WTC11 (cell line): ENCODE results near the gene RNASE4. TPM values are rescaled to one million over a fixed set of nuclear protein-coding genes. Genes with fewer than 3 reads are reported as not detected.
A peak's percentile ranks its signal among the peaks of the same experiment; 100 is the strongest.

Source experiments
- ATAC-seq: fragments of 200-7000 bp; cut with Tn5 transposase; 2 replicates; pipeline ENCODE4 v1.10.0; 2021; ENCODE audit warnings: mild to moderate bottlenecking, moderate library complexity
- CTCF ChIA-PET: fragments of 300-600 bp; sonication (Branson Sonifier 250); formaldehyde crosslinking; loops from one replicate; lab custom pipeline; 2021; ENCODE audit warnings: antibody characterized with exemption; lab: Charles Lee
- POLR2A ChIA-PET: fragments of 350-600 bp; sonication (Branson Sonifier 250); formaldehyde crosslinking; loops from one replicate; lab custom pipeline; 2021; ENCODE audit warnings: antibody characterized with exemption; lab: Charles Lee
- DNase-seq: peaks from one replicate; pipeline ENCODE4 v3.0.0; 2021; ENCODE audit warnings: low spot score
- H3K27ac Mint-ChIP-seq: 2 replicates; pipeline ENCODE4 v1.8.0; 2021; ENCODE audit warnings: mixed read lengths
- H3K27me3 Mint-ChIP-seq: 2 replicates; pipeline ENCODE4 v1.8.0; 2021; ENCODE audit warnings: low read depth, mild to moderate bottlenecking, moderate library complexity, mixed read lengths
- H3K36me3 Mint-ChIP-seq: 2 replicates; pipeline ENCODE4 v1.8.0; 2021; ENCODE audit warnings: mixed read lengths
- H3K4me1 Mint-ChIP-seq: 2 replicates; pipeline ENCODE4 v1.8.0; 2022; ENCODE audit warnings: mixed read lengths
- H3K4me3 Mint-ChIP-seq: 2 replicates; pipeline ENCODE4 v1.8.0; 2021; ENCODE audit warnings: mild to moderate bottlenecking, moderate library complexity, mixed read lengths
- H3K9me3 Mint-ChIP-seq: 2 replicates; pipeline ENCODE4 v1.8.0; 2021; ENCODE audit warnings: mixed read lengths
- ARID4B ChIP-seq: sonication (generic); formaldehyde crosslinking; IDR thresholded peaks from 2 replicates; pipeline ENCODE4 v1.8.0; 2023; ENCODE audit warnings: missing genetic modification reagents, mild to moderate bottlenecking, borderline replicate concordance
- E2F4 ChIP-seq: sonication (generic); formaldehyde crosslinking; IDR thresholded peaks from 2 replicates; pipeline ENCODE4 v1.8.1; 2022; ENCODE audit warnings: low read depth, mild to moderate bottlenecking, moderate library complexity, missing genetic modification reagents, borderline replicate concordance
- EMX1 ChIP-seq: fragments of 250-450 bp; sonication (Bioruptor Pico); IDR thresholded peaks from 2 replicates; pipeline ENCODE4 v1.8.0; 2021; ENCODE audit warnings: mild to moderate bottlenecking
- JAZF1 ChIP-seq: fragments of 250-450 bp; sonication (Bioruptor Pico); IDR thresholded peaks from 2 replicates; pipeline ENCODE4 v1.9.0; 2021; ENCODE audit warnings: moderate library complexity, mild to moderate bottlenecking, inconsistent platforms
- MXD4 ChIP-seq: fragments of 250-450 bp; sonication (Bioruptor Pico); IDR thresholded peaks from 2 replicates; pipeline ENCODE4 v1.8.0; 2021; ENCODE audit warnings: mild to moderate bottlenecking, moderate library complexity, borderline replicate concordance
- MYBL2 ChIP-seq: sonication (generic); formaldehyde crosslinking; IDR thresholded peaks from 2 replicates; pipeline ENCODE4 v1.8.1; 2023; ENCODE audit warnings: mild to moderate bottlenecking, moderate library complexity, missing genetic modification reagents
- NR3C1 ChIP-seq: sonication (generic); formaldehyde crosslinking; conservative IDR thresholded peaks from 2 replicates; pipeline ENCODE4 v1.8.1; 2023; ENCODE audit warnings: low read depth, mild to moderate bottlenecking, missing genetic modification reagents
- OVOL2 ChIP-seq: fragments of 250-450 bp; sonication (Bioruptor Pico); IDR thresholded peaks from 2 replicates; pipeline ENCODE4 v1.9.0; 2021; ENCODE audit warnings: mild to moderate bottlenecking, borderline replicate concordance
- SMAD3 ChIP-seq: sonication (generic); formaldehyde crosslinking; IDR thresholded peaks from 2 replicates; pipeline ENCODE4 v1.8.0; 2022; ENCODE audit warnings: missing genetic modification reagents, mild to moderate bottlenecking, borderline replicate concordance
- total RNA-seq: library from RNA; stranded (reverse); gene quantifications from 3 replicates; pipeline ENCODE4 v1.2.3, GENCODE V29; 2021
- TF ChIP-seq, protein P1 (sequence below): fragments of 200-600 bp; IDR thresholded peaks from 2 replicates; pipeline ENCODE4 v1.8.0; 2022; ENCODE audit warnings: antibody characterized with exemption
- TF ChIP-seq, protein P2 (sequence below): sonication (generic); formaldehyde crosslinking; IDR thresholded peaks from 2 replicates; pipeline ENCODE4 v1.8.1; 2023; ENCODE audit warnings: mild to moderate bottlenecking, missing genetic modification reagents, moderate library complexity
- TF ChIP-seq, protein P3 (sequence below): sonication (generic); formaldehyde crosslinking; IDR thresholded peaks from 2 replicates; pipeline ENCODE4 v1.8.0; 2023; ENCODE audit warnings: mild to moderate bottlenecking, missing genetic modification reagents

The RNASE4 gene
- total RNA-seq, 1 experiment from 2014 or later, result 2.8 TPM

- no peaks in the 10 kb centered on the region; the same call in 1 of the 2 replicates for H3K27me3 Mint-ChIP-seq
- ATAC-seq (peak; percentile 88), DNase-seq (peak; percentile 72)
- no peak overlapping the region for H3K4me3 Mint-ChIP-seq
- peaks cover 4% of the 10 kb centered on the region; the same call in 1 of the 2 replicates for H3K9me3 Mint-ChIP-seq
- H3K27ac Mint-ChIP-seq, result peak overlapping the region; percentile 47; the same call in 1 of the 2 replicates
- TF ChIP-seq, protein P1, sequence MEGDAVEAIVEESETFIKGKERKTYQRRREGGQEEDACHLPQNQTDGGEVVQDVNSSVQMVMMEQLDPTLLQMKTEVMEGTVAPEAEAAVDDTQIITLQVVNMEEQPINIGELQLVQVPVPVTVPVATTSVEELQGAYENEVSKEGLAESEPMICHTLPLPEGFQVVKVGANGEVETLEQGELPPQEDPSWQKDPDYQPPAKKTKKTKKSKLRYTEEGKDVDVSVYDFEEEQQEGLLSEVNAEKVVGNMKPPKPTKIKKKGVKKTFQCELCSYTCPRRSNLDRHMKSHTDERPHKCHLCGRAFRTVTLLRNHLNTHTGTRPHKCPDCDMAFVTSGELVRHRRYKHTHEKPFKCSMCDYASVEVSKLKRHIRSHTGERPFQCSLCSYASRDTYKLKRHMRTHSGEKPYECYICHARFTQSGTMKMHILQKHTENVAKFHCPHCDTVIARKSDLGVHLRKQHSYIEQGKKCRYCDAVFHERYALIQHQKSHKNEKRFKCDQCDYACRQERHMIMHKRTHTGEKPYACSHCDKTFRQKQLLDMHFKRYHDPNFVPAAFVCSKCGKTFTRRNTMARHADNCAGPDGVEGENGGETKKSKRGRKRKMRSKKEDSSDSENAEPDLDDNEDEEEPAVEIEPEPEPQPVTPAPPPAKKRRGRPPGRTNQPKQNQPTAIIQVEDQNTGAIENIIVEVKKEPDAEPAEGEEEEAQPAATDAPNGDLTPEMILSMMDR, result peak; percentile 56; the same call in 1 of the 2 replicates
- no peak for TF ChIP-seq NR3C1 (CRISPR knock-in tag)
- peaks cover 9% of the 10 kb centered on the region for H3K4me1 Mint-ChIP-seq
- peaks cover 3% of the 10 kb centered on the region; the same call in 1 of the 2 replicates for H3K36me3 Mint-ChIP-seq
- ChIA-PET POLR2A (no interaction called here), CTCF (interaction anchor here (0.6 to 3.3 kb wide), 11 partner anchors 16 to 274 kb away, joined by 3 to 21 read pairs (median 4); partner anchors contain the start of gene RNASE6)
These were observed 13.1 kb downstream of the RNASE4 start for GRCh38 chr14:20697273-20698017.

GRCh38 chr14:20698018-20698329, 13.6 kb downstream of the RNASE4 start:
- H3K36me3 Mint-ChIP-seq, result peaks cover 3% of the 10 kb centered on the region; the same call in 1 of the 2 replicates
- no peak overlapping the region for H3K27ac Mint-ChIP-seq
- no peak overlapping the region for H3K4me3 Mint-ChIP-seq
- ATAC-seq, result no peak
- H3K4me1 Mint-ChIP-seq, result peaks cover 9% of the 10 kb centered on the region
- TF ChIP-seq, protein P2, sequence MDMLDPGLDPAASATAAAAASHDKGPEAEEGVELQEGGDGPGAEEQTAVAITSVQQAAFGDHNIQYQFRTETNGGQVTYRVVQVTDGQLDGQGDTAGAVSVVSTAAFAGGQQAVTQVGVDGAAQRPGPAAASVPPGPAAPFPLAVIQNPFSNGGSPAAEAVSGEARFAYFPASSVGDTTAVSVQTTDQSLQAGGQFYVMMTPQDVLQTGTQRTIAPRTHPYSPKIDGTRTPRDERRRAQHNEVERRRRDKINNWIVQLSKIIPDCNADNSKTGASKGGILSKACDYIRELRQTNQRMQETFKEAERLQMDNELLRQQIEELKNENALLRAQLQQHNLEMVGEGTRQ (CRISPR knock-in tag), result no peak
- TF ChIP-seq, protein P3, sequence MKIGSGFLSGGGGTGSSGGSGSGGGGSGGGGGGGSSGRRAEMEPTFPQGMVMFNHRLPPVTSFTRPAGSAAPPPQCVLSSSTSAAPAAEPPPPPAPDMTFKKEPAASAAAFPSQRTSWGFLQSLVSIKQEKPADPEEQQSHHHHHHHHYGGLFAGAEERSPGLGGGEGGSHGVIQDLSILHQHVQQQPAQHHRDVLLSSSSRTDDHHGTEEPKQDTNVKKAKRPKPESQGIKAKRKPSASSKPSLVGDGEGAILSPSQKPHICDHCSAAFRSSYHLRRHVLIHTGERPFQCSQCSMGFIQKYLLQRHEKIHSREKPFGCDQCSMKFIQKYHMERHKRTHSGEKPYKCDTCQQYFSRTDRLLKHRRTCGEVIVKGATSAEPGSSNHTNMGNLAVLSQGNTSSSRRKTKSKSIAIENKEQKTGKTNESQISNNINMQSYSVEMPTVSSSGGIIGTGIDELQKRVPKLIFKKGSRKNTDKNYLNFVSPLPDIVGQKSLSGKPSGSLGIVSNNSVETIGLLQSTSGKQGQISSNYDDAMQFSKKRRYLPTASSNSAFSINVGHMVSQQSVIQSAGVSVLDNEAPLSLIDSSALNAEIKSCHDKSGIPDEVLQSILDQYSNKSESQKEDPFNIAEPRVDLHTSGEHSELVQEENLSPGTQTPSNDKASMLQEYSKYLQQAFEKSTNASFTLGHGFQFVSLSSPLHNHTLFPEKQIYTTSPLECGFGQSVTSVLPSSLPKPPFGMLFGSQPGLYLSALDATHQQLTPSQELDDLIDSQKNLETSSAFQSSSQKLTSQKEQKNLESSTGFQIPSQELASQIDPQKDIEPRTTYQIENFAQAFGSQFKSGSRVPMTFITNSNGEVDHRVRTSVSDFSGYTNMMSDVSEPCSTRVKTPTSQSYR (CRISPR knock-in tag), result no peak
- TF ChIP-seq E2F4 (CRISPR knock-in tag) (no peak), EMX1 (no peak), OVOL2 (CRISPR knock-in tag) (no peak), SMAD3 (CRISPR knock-in tag) (no peak), ARID4B (CRISPR knock-in tag) (no peak), MYBL2 (no peak), MXD4 (CRISPR knock-in tag) (no peak), JAZF1 (CRISPR knock-in tag) (no peak)
- CTCF ChIA-PET, result interaction anchor here (0.7 to 1.0 kb wide), 2 partner anchors 139 to 158 kb away, joined by 3 to 6 read pairs; no protein-coding TSS in a partner anchor
- peaks cover 4% of the 10 kb centered on the region; the same call in 1 of the 2 replicates for H3K9me3 Mint-ChIP-seq
- DNase-seq, result no peak
- H3K27me3 Mint-ChIP-seq, result no peaks in the 10 kb centered on the region; the same call in 1 of the 2 replicates
- POLR2A ChIA-PET, result no interaction called here
